Ovary (tissue), 9 donors: Measurements from ENCODE around the gene FAM234B. TPM values are rescaled to one million over a fixed set of nuclear protein-coding genes. Genes with fewer than 3 reads are reported as not detected.
"Not testable (repeated sequence)": the region's sequence is repeated elsewhere in the genome, so short reads cannot be mapped to it uniquely, and the experiment has no call there.

Source experiments
- DNase-seq, 5 donors: peaks; one replicate each; pipeline ENCODE4 v3.0.0-alpha.2; 2019 to 2020
- H3K27ac ChIP-seq, 2 donors: fragments of 200-600 bp; one replicate each; pipeline versions ENCODE4 v1.5.1 to v1.8.0; 2019 to 2022
- H3K27me3 ChIP-seq: fragments of 200-600 bp; one replicate; pipeline ENCODE4 v1.8.0; 2022
- H3K36me3 ChIP-seq: fragments of 200-600 bp; sonication (generic); one replicate; pipeline ENCODE4 v1.5.1; 2019
- H3K4me1 ChIP-seq: one replicate; pipeline ENCODE4 v1.8.1; 2013; ENCODE audit warnings: mild to moderate bottlenecking, moderate library complexity; ENCODE audit not compliant: insufficient read depth
- H3K4me3 ChIP-seq: fragments of 200-600 bp; sonication (generic); one replicate; pipeline ENCODE4 v1.5.1; 2017
- H3K9me3 ChIP-seq, 2 donors: fragments of 200-600 bp in 1 of 2; sonication (generic) in 1 of 2; one replicate each; pipeline versions ENCODE4 v1.5.1 to v1.8.1; 2013 to 2019; ENCODE audit warnings: mild to moderate bottlenecking in 1 of 2, moderate library complexity in 1 of 2
- CTCF ChIP-seq, 3 donors: fragments of 450-650 bp in 2 of 3; fragments of 200-600 bp in 1 of 3; IDR thresholded peaks; one replicate each; pipeline versions ENCODE4 v1.5.1 to v1.8.0; 2016 to 2022; ENCODE audit warnings: antibody characterized with exemption in 3 of 3, mild to moderate bottlenecking in 1 of 3
- EP300 ChIP-seq: sonication (generic); formaldehyde crosslinking; IDR thresholded peaks from one replicate; pipeline ENCODE4 v1.6.1; 2017; ENCODE audit warnings: antibody characterized with exemption
- POLR2A ChIP-seq: fragments of 450-650 bp; IDR thresholded peaks from one replicate; pipeline ENCODE4 v1.6.1; 2017; ENCODE audit warnings: antibody characterized with exemption, mild to moderate bottlenecking, moderate library complexity
- WGBS, 3 donors: extraction: QIAGEN DNeasy Blood & Tissue Kit in 1 of 3; methylation state at CpG; one replicate each; pipeline versions ENCODE4 v1.1.5 to v1.1.7; 2013 to 2017; 5-methylcytosine and 5-hydroxymethylcytosine counted together
- intact Hi-C, 4 donors: fragments of 100-400 bp; cut with DNase I; formaldehyde crosslinking; loops; one replicate each; pipeline versions ENCODE4 v1.11.0 to v1.15.1; 2022 to 2023
- polyA plus RNA-seq, 2 donors: library from polyadenylated mRNA; stranded (reverse); fragments of 200-250 nt in 1 of 2; fragments of 350-450 nt in 1 of 2; fragmentation: Illumina TruSeq in 1 of 2; extraction: RNeasy Lipid Tissue Mini Kit (QIAGEN cat#74804) in 1 of 2; gene quantifications; one replicate each; pipeline ENCODE4 v1.2.3, GENCODE V29; 2013 to 2014
- total RNA-seq, 7 donors: library from RNA; depleted of rRNA in 2 of 7; stranded (reverse); fragments of >200 nt in 2 of 7; fragmentation: NEBNext Ultra II Directional in 3 of 7; extraction: Animal tissue kit (Norgen Biotek cat#: 25700) in 3 of 7; gene quantifications; one replicate each; pipeline versions ENCODE4 v1.1.0 to v1.2.4, GENCODE V29; 2016 to 2023
- donor health status: DM: no; HTN: no; CAD: no; lungs with moderate emphysema.
- donor health status: DM: no; HTN: no; CAD: no.
- donor health status: Bipolar disorder and iron deficiency.
- donor health status: DM: yes; HTN: yes; CAD: no.
- donor health status: DM: no; HTN: no; CAD: no.
- donor health status: DM: yes; HTN: yes; CAD: no.

Gene FAM234B
- total and polyA plus RNA-seq, 9 donors: 2.1 to 9.4 (median 5.7) TPM

GRCh38 chr12:13082861-13083260 lies 38.7 kb downstream of the FAM234B start:
- Histone ChIP-seq H3K36me3 (no peaks in the 10 kb centered on the region), H3K27ac (no peak overlapping the region), H3K9me3 (no peaks in the 10 kb centered on the region), H3K4me3 (no peak overlapping the region), H3K4me1 (no peaks in the 10 kb centered on the region), H3K27me3 (no peaks in the 10 kb centered on the region)
- intact Hi-C loops: loop anchor here in 1 of 4 donors (10.0 kb wide), 1 partner anchor 1588 kb away; no protein-coding TSS in a partner anchor
- no peak for DNase-seq
- TF ChIP-seq POLR2A: no peak
- TF ChIP-seq CTCF (IDR thresholded peaks at IDR 0.05): no peak
- TF ChIP-seq EP300: no peak
- WGBS, 3 donors: 62 to 96% (median 96%) methylated on average over 2 of the region's 2 CpGs

GRCh38 chr12:13083638-13084037 lies 39.5 kb downstream of the FAM234B start:
- DNase-seq, H3K9me3 ChIP-seq, H3K36me3 ChIP-seq, H3K4me1 ChIP-seq, H3K4me3 ChIP-seq, H3K27me3 ChIP-seq, H3K27ac ChIP-seq: not testable (repeated sequence)
- intact Hi-C loops: loop anchor here in 1 of 4 donors (10.0 kb wide), 1 partner anchor 1589 kb away; no protein-coding TSS in a partner anchor
- 94 to 97% (median 95%) methylated on average over 5 of the region's 5 CpGs for WGBS, 3 donors

DNA sequence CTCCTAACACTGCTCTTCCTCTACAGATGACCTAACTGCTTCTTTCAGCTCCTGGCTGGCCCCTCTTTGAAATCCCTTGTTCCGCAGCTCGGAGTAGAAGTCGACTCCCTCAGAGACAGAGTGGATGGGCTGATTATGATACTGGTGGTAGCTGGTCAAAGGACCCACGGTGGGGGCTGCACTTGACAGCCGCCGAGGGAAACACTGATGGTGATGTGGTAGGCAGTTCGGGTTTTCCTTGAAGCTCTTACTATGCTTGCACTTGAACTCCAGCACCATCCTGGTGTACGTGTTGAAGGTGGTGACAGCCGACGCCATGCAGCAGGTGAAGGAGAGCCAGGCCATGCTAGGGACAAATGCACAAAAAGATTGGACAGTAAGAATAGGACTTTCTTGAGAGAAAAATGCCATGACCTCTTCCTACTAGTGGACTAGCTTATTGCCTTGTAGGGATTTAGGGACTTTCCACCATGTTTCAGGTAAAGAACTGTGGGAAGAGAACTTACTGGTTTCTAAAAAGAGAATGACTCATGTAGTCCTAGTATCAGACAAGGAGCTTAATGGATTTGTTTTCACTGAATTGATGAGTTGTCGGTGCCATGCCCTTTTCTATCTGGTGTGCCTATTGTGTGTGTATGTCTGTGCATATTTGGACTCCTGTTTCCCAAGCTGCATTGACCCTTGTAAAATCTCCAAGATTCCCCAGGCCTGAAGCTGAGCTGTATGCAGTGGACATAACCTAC lies 40.9 kb downstream of the FAM234B start:
- Histone ChIP-seq H3K4me1 (no peaks in the 10 kb centered on the region), H3K9me3 (no peaks in the 10 kb centered on the region), H3K4me3 (no peak overlapping the region), H3K27ac (no peak overlapping the region), H3K27me3 (no peaks in the 10 kb centered on the region), H3K36me3 (no peaks in the 10 kb centered on the region)
- whole genome bisulfite sequencing, 3 donors: 93 to 99% (median 98%) methylated on average over 11 of the region's 11 CpGs
- no peak for DNase-seq
- no peak for TF ChIP-seq CTCF (IDR thresholded peaks at IDR 0.05)
- no peak for TF ChIP-seq POLR2A
- TF ChIP-seq EP300: no peak
- intact Hi-C loops: loop anchor here in 1 of 4 donors (10.0 kb wide), 1 partner anchor 1590 kb away; no protein-coding TSS in a partner anchor

GRCh38 chr12:13085968-13086686 lies 41.9 kb downstream of the FAM234B start:
- Histone ChIP-seq H3K27ac (no peak overlapping the region), H3K27me3 (no peaks in the 10 kb centered on the region), H3K36me3 (no peaks in the 10 kb centered on the region), H3K4me3 (no peak overlapping the region), H3K4me1 (no peaks in the 10 kb centered on the region), H3K9me3 (no peaks in the 10 kb centered on the region)
- WGBS, 3 donors: 74 to 80% (median 77%) methylated on average over 7 of the region's 7 CpGs
- no peak for DNase-seq
- intact Hi-C loops: loop anchor here in 1 of 4 donors (10.0 kb wide), 1 partner anchor 1591 kb away; no protein-coding TSS in a partner anchor
- TF ChIP-seq POLR2A: no peak
- no peak for TF ChIP-seq EP300
- TF ChIP-seq CTCF (IDR thresholded peaks at IDR 0.05): no peak
